Esophagus muscularis mucosa (tissue), 4 donors: ENCODE measurements around the gene SLC7A1.

ENCODE experiments used
- CTCF ChIP-seq, 3 experiments: fragments of 200-600 bp in 2 of 3; fragments of 450-650 bp in 1 of 3; sonication (generic) in 2 of 3; IDR thresholded peaks; one replicate each; pipeline ENCODE4 v1.5.1; 2017 to 2019; ENCODE audit warnings: antibody characterized with exemption in 3 of 3, mild to moderate bottlenecking in 2 of 3, moderate library complexity in 1 of 3
- EP300 ChIP-seq: sonication (generic); formaldehyde crosslinking; IDR thresholded peaks from one replicate; pipeline ENCODE4 v1.6.1; 2017; ENCODE audit warnings: antibody characterized with exemption
- POLR2AphosphoS5 ChIP-seq, 2 donors: sonication (generic); formaldehyde crosslinking; IDR thresholded peaks; one replicate each; pipeline ENCODE4 v1.6.1; 2017; ENCODE audit warnings: antibody characterized with exemption in 2 of 2

GRCh38 chr13:29516012-29516411, 79.5 kb downstream of the SLC7A1 start:
- TF ChIP-seq EP300 (no peak), CTCF (IDR thresholded peaks at IDR 0.05) (no peak), POLR2AphosphoS5 (IDR thresholded peaks at IDR 0.05) (no peak)
